PC-3 (cell line): ENCODE measurements around the gene NIPBL. TPM values are rescaled to one million over a fixed set of nuclear protein-coding genes. Genes with fewer than 3 reads are reported as not detected.
"Not testable (repeated sequence)": the region's sequence is repeated elsewhere in the genome, so short reads cannot be mapped to it uniquely, and the experiment has no call there.

ENCODE experiments used
- ATAC-seq: fragments of 200-7000 bp; cut with Tn5 transposase; 2 replicates; pipeline ENCODE4 v1.9.1; 2020; ENCODE audit warnings: mild to moderate bottlenecking, moderate library complexity
- BruUV-seq: library from RNA; stranded (reverse); fragments of 400-500 nt; replicated peaks from 2 replicates; lab custom pipeline; 2021; lab: Mats Ljungman, UMichigan
- CTCF ChIA-PET: fragments of 300-600 bp; sonication (Branson Sonifier 250); formaldehyde crosslinking; loops from one replicate; lab custom pipeline; 2022; ENCODE audit warnings: antibody characterized with exemption; lab: Charles Lee
- POLR2A ChIA-PET: fragments of 300-600 bp; sonication (Branson Sonifier 250); formaldehyde crosslinking; loops from one replicate; lab custom pipeline; 2022; ENCODE audit warnings: antibody characterized with exemption; ENCODE audit not compliant: unreplicated experiment; lab: Charles Lee
- DNase-seq: peaks from one replicate; pipeline ENCODE4 v3.0.0-alpha.2; 2015
- H2AFZ ChIP-seq: fragments of 300-600 bp; sonication (generic); 2 replicates; pipeline ENCODE4 v1.6.0; 2016; ENCODE audit warnings: antibody characterized with exemption, low read length
- H3F3A ChIP-seq: fragments of 300-600 bp; sonication (generic); one replicate; pipeline ENCODE4 v1.6.0; 2017; ENCODE audit warnings: antibody characterized with exemption, low read length, control low read depth, mild to moderate bottlenecking; ENCODE audit not compliant: unreplicated experiment
- H3K27ac ChIP-seq: fragments of 300-600 bp; sonication (generic); 2 replicates; pipeline ENCODE4 v1.5.1; 2016; ENCODE audit warnings: mild to moderate bottlenecking, low read length
- H3K27me3 ChIP-seq: fragments of 300-600 bp; sonication (generic); 2 replicates; pipeline ENCODE4 v1.6.1; 2016; ENCODE audit warnings: low read length, mixed read lengths
- H3K36me3 ChIP-seq: fragments of 300-600 bp; sonication (generic); 2 replicates; pipeline ENCODE4 v1.6.1; 2016; ENCODE audit warnings: low read depth, mixed run types, low read length, mixed read lengths
- H3K4me1 ChIP-seq: fragments of 300-600 bp; sonication (generic); 2 replicates; pipeline ENCODE4 v1.5.1; 2016; ENCODE audit warnings: low read length; ENCODE audit not compliant: insufficient read depth
- H3K4me2 ChIP-seq: fragments of 300-600 bp; sonication (generic); 2 replicates; pipeline ENCODE4 v1.6.0; 2016; ENCODE audit warnings: low read length
- H3K4me3 ChIP-seq: fragments of 300-600 bp; sonication (generic); 2 replicates; pipeline ENCODE4 v1.5.1; 2016; ENCODE audit warnings: mild to moderate bottlenecking, low read length, mixed read lengths
- H3K79me2 ChIP-seq: fragments of 300-600 bp; sonication (generic); 2 replicates; pipeline ENCODE4 v1.6.1; 2017; ENCODE audit warnings: low read length, mixed read lengths
- H3K9ac ChIP-seq: fragments of 300-600 bp; sonication (generic); 2 replicates; pipeline ENCODE4 v1.6.0; 2016; ENCODE audit warnings: mild to moderate bottlenecking, low read length
- H3K9me2 ChIP-seq: fragments of 300-600 bp; sonication (generic); replicated peaks from 2 replicates; pipeline ENCODE4 v1.6.1; 2016; ENCODE audit warnings: mixed run types, low read length, mixed read lengths
- H3K9me3 ChIP-seq: fragments of 300-600 bp; sonication (generic); 2 replicates; pipeline ENCODE4 v1.6.1; 2016; ENCODE audit warnings: low read length, mixed read lengths
- H4K20me1 ChIP-seq: fragments of 300-600 bp; sonication (generic); 2 replicates; pipeline ENCODE4 v1.6.1; 2016; ENCODE audit warnings: low read length, mixed read lengths
- CTCF ChIP-seq: fragments of 300-600 bp; sonication (generic); conservative IDR thresholded peaks from 2 replicates; pipeline ENCODE4 v1.5.1; 2017; ENCODE audit warnings: antibody characterized with exemption, low read depth, mild to moderate bottlenecking, low read length
- EZH2 ChIP-seq: fragments of 300-600 bp; sonication (generic); IDR thresholded peaks from one replicate; pipeline ENCODE4 v1.6.1; 2017; ENCODE audit warnings: antibody characterized with exemption, mild to moderate bottlenecking, low read length; ENCODE audit not compliant: unreplicated experiment
- EZH2phosphoT487 ChIP-seq: fragments of 300-600 bp; sonication (generic); IDR thresholded peaks from 2 replicates; pipeline ENCODE4 v1.6.1; 2018; ENCODE audit warnings: mild to moderate bottlenecking, antibody characterized with exemption, low read length, borderline replicate concordance
- intact Hi-C: fragments of 100-400 bp; cut with micrococcal nuclease; formaldehyde crosslinking; loops from 2 replicates; pipeline ENCODE4 v1.9.0; 2023
- total RNA-seq: library from RNA; depleted of rRNA; stranded (reverse); fragments of >200 nt; gene quantifications from 2 replicates; pipeline ENCODE4 v1.2.3, GENCODE V29; 2014

NIPBL gene
- total RNA-seq, 1 experiment from 2014 or later, result 16.8 TPM

GRCh38 chr5:37005946-37006540, 129.5 kb downstream of the NIPBL start:
- Histone ChIP-seq H3K27ac (no peak overlapping the region), H3K4me1 (no peaks in the 10 kb centered on the region), H4K20me1 (no peaks in the 10 kb centered on the region), H3K27me3 (no peaks in the 10 kb centered on the region), H3K79me2 (no peaks in the 10 kb centered on the region), H3F3A (no peaks in the 10 kb centered on the region), H3K9me2 (no peaks in the 10 kb centered on the region), H3K9ac (no peak overlapping the region), H3K9me3 (no peaks in the 10 kb centered on the region), H3K4me3 (no peak overlapping the region), H3K36me3 (peaks cover 23% of the 10 kb centered on the region), H2AFZ (no peak overlapping the region), H3K4me2 (no peak overlapping the region)
- DNase-seq (peak; percentile 62), ATAC-seq (peak; percentile 45; the same call in 1 of the 2 replicates)
- no TSS peak for BruUV-seq
- no peak for TF ChIP-seq EZH2
- TF ChIP-seq CTCF, result peak; percentile 84
- TF ChIP-seq EZH2phosphoT487, result no peak
- intact Hi-C loops, result loop anchor here (1.0 to 2.0 kb wide), 2 partner anchors 131 to 272 kb away; no protein-coding TSS in a partner anchor
- POLR2A ChIA-PET, result interaction anchor here (0.9 kb wide), 1 partner anchor 266 kb away, joined by 4 read pairs; no protein-coding TSS in a partner anchor
- CTCF ChIA-PET, result interaction anchor here (0.5 to 1.5 kb wide), 10 partner anchors 24 to 272 kb away, joined by 3 to 12 read pairs (median 4); partner anchors contain the start of gene NIPBL

- intact Hi-C loops, H3K9me2 ChIP-seq, H3K9me3 ChIP-seq, H4K20me1 ChIP-seq, H3F3A ChIP-seq, ATAC-seq, H3K79me2 ChIP-seq, H3K27me3 ChIP-seq, H2AFZ ChIP-seq, BruUV-seq, H3K4me1 ChIP-seq, H3K27ac ChIP-seq, DNase-seq, CTCF ChIA-PET, H3K4me3 ChIP-seq, POLR2A ChIA-PET, H3K4me2 ChIP-seq, H3K9ac ChIP-seq: not testable (repeated sequence)
- H3K36me3 ChIP-seq, result peaks cover 11% of the 10 kb centered on the region; the same call in 1 of the 2 replicates
Measured at GRCh38 chr5:37013181-37013580, 136.6 kb downstream of the NIPBL start.

GRCh38 chr5:37014321-37014720, 137.8 kb downstream of the NIPBL start:
- H3F3A ChIP-seq, result peaks cover 7% of the 10 kb centered on the region
- H3K36me3 ChIP-seq, result peaks cover 19% of the 10 kb centered on the region; the same call in 1 of the 2 replicates
- ChIA-PET CTCF (no interaction called here), POLR2A (no interaction called here)
- H4K20me1 ChIP-seq, result no peaks in the 10 kb centered on the region
- no peaks in the 10 kb centered on the region for H3K9me3 ChIP-seq
- H2AFZ ChIP-seq, result no peak overlapping the region
- no peak for ATAC-seq
- H3K4me1 ChIP-seq, result peaks cover 9% of the 10 kb centered on the region; the same call in 1 of the 2 replicates
- no peak for DNase-seq
- H3K27ac ChIP-seq, result no peak overlapping the region
- no peaks in the 10 kb centered on the region for H3K79me2 ChIP-seq
- intact Hi-C loops, result no loop called here
- H3K4me3 ChIP-seq, result no peak overlapping the region
- H3K4me2 ChIP-seq, result no peak overlapping the region
- no TSS peak for BruUV-seq
- no peaks in the 10 kb centered on the region for H3K27me3 ChIP-seq
- no peaks in the 10 kb centered on the region for H3K9me2 ChIP-seq
- H3K9ac ChIP-seq, result no peak overlapping the region
- TF ChIP-seq EZH2, result no peak
- no peak for TF ChIP-seq CTCF
- no peak for TF ChIP-seq EZH2phosphoT487
